ENCODE measurements around the gene MLC1. TPM values are rescaled to one million over a fixed set of nuclear protein-coding genes. Genes with fewer than 3 reads are reported as not detected.

MLC1 gene
- polyA plus RNA-seq, 4 donors, result 0.66 to 1.6 (median 0.86) TPM

GRCh38 chr22:50059881-50060262, 25.4 kb downstream of the MLC1 start:
- DNase-seq (ENCODE audit: low read depth in 4 of 4, low spot score in 3 of 4), result no peak

- no peak for DNase-seq (ENCODE audit: low read depth in 4 of 4, low spot score in 3 of 4)
Observed at GRCh38 chr22:50058906-50059880, 26.0 kb downstream of the MLC1 start.

GRCh38 chr22:50058061-50058905, 26.9 kb downstream of the MLC1 start, which contains the start of gene TTLL8:
Gene TTLL8 (minus strand): TSS chr22:50058298.
- DNase-seq (ENCODE audit: low read depth in 4 of 4, low spot score in 3 of 4), result no peak

GRCh38 chr22:50057278-50058060, 27.8 kb downstream of the MLC1 start:
- DNase-seq (ENCODE audit: low read depth in 4 of 4, low spot score in 3 of 4), result no peak

- no peak for DNase-seq (ENCODE audit: low read depth in 4 of 4, low spot score in 3 of 4)
Observed at GRCh38 chr22:50056214-50056972, 28.8 kb downstream of the MLC1 start.

- no peak for DNase-seq (ENCODE audit: low read depth in 4 of 4, low spot score in 3 of 4)
Observed at GRCh38 chr22:50053861-50054260, 31.4 kb downstream of the MLC1 start.

- DNase-seq (ENCODE audit: low read depth in 4 of 4, low spot score in 3 of 4), result no peak
Observed at GRCh38 chr22:50051930-50052329, 33.3 kb downstream of the MLC1 start.

- no peak for DNase-seq (ENCODE audit: low read depth in 4 of 4, low spot score in 3 of 4)
Observed at GRCh38 chr22:50049299-50050195, 35.7 kb downstream of the MLC1 start.

- no peak for DNase-seq (ENCODE audit: low read depth in 4 of 4, low spot score in 3 of 4)
Observed at GRCh38 chr22:50048836-50049235, 36.4 kb downstream of the MLC1 start.

GRCh38 chr22:50048061-50048765, 37.0 kb downstream of the MLC1 start:
- DNase-seq (ENCODE audit: low read depth in 4 of 4, low spot score in 3 of 4), result no peak

GRCh38 chr22:50047346-50047745, 37.9 kb downstream of the MLC1 start:
- no peak for DNase-seq (ENCODE audit: low read depth in 4 of 4, low spot score in 3 of 4)

GRCh38 chr22:50046481-50047245, 38.6 kb downstream of the MLC1 start:
- DNase-seq (ENCODE audit: low read depth in 4 of 4, low spot score in 3 of 4), result no peak

GRCh38 chr22:50046019-50046415, 39.2 kb downstream of the MLC1 start:
- DNase-seq (ENCODE audit: low read depth in 4 of 4, low spot score in 3 of 4), result no peak

GRCh38 chr22:50045211-50046018, 39.8 kb downstream of the MLC1 start:
- no peak for DNase-seq (ENCODE audit: low read depth in 4 of 4, low spot score in 3 of 4)

- no peak for DNase-seq (ENCODE audit: low read depth in 4 of 4, low spot score in 3 of 4)
Observed at GRCh38 chr22:50044485-50045118, 40.6 kb downstream of the MLC1 start.

All from right renal pelvis (tissue), 4 donors.